Stimulated activated CD4-positive, alpha-beta T cell treated with anti-CD3 and anti-CD28 coated beads, Interleukin-12 subunit alpha, Interleukin-12 subunit beta, amount 100 ng/mL, for 4 hours (primary cell): ENCODE data around the gene PHOX2B.
"Not testable (repeated sequence)": the region's sequence is repeated elsewhere in the genome, so short reads cannot be mapped to it uniquely, and the experiment has no call there.

Experiments
- DNase-seq: peaks from one replicate; pipeline ENCODE4 v3.0.0-alpha.2; 2020

Gene PHOX2B

DNA sequence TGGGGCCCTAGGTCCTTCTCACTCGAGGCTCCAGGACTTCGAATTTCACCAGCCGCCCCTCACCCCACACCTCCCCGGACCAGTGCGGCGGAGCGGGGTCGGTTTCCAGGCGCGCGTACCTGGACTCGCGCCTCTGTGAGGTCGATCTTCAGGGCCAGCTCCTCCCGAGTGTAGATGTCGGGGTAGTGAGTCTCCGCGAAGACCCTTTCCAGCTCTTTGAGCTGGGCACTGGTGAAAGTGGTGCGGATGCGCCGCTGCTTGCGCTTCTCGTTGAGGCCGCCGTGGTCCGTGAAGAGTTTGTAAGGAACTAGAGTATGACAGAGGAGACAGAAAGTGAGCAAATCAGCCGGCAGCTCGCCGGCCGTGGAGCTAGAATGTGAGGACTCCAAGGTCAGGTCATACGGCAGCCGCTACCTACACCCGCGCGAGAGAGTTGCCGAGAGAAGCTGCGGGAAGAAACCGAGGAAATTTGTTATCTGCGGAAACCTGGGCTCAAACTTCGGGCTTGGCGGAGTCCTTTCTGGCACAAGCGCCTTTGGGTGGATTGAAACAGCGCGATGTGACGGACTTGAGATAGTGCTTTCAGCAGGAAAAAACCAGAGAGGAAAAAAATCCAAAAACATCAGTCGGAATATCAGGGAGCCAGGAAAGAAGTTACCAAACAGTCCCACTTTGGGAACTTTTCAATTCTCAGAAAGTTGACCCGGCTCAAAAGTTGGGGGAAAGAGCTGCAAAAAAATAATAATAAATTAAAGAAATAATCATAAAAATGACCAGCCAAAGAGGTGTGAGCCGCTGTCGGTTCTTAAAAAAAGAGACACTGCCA is 1.1 kb downstream of the PHOX2B start:
- no peak for DNase-seq

DNA sequence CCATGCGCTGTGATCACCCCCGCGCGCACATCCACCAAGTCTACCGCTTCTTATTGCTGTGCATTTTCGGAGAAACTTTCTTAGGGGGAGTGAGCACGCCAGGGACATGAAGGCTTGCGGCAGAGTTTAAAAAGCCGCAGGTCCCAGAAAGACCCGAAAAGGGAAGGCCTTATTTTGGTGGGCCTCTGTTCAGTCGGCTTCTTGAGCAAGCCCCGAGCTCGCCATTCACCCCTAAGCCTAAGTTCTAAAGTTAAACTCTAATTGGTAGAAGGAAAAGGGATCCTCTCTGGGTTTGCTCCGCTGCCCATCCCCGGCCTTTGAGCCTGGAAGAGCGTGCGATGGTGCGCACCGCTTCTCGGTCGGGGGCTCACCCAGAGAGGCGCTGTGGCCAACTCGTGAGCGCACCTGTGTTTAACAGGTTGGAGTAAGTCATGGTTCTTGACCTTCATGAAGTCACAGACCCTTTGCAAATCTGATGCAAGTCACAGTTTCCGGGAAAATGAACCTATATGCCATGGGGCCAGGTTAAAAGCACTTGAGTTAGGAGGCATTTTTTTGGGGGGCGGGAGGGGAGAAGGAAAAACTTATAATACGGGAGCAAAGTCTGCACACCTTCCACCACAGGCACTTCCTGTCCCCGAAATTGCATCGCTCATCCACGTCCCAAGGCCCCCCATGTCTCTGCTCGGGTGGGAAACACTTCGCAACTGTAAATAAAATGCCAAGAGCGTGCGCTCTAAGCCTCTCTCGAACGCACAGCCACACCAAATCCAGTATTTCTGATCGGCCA is 1.9 kb downstream of the PHOX2B start:
- DNase-seq: no peak

DNA sequence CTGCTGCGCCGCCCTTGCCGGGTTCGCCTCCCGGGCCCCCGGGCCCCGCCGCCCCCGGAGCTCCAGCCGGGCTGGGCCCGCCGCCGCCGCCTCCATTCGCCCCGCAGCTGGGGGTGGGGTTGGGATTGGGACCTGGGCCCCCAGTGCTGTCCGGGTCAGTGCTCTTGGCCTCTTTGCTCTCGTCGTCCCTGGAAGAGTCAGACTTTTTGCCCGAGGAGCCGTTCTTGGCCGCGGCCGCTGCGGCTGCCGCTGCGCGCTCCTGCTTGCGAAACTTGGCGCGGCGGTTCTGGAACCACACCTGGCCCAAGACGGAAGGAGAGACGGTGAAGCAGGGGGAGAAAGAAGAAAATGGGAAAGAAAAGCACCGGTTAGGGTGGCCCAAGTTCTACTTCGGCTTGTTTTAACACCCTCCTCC is 2.5 kb downstream of the PHOX2B start:
- DNase-seq: no peak

DNA sequence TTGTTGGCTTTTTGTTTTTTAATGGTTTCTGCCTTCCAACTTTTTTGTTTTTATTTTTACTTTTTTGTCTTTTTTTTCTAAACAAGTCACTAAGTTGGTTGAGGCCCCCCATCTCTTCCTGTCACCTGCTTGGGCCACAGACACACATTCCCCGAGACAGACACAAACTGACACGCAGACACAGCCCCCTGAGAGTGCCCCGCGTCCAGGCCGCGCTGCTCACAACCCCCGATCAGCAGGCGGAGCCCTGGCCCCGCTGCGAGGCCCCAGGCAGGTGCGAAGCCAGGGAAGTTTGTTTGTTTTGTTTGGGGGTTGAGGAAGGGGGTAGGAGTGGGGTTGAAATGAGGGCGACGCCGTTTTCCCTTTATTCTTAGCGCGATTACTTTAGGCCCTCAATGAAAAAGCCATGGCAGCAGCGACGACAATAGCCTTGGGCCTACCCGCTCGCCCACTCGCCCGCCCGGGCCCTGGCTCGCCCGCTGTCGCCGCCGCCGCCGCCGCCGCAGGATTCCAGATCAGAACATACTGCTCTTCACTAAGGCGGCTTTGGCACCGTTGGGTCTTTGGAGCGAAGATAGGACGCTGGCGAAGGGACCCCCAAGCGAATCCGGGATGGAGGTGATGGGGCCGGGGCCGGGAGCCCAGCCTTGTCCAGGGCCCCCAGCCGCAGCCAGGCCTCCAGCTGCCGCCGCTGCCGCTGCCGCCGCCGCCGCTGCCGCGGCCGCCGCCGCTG is 3.1 kb downstream of the PHOX2B start:
- no peak for DNase-seq

DNA sequence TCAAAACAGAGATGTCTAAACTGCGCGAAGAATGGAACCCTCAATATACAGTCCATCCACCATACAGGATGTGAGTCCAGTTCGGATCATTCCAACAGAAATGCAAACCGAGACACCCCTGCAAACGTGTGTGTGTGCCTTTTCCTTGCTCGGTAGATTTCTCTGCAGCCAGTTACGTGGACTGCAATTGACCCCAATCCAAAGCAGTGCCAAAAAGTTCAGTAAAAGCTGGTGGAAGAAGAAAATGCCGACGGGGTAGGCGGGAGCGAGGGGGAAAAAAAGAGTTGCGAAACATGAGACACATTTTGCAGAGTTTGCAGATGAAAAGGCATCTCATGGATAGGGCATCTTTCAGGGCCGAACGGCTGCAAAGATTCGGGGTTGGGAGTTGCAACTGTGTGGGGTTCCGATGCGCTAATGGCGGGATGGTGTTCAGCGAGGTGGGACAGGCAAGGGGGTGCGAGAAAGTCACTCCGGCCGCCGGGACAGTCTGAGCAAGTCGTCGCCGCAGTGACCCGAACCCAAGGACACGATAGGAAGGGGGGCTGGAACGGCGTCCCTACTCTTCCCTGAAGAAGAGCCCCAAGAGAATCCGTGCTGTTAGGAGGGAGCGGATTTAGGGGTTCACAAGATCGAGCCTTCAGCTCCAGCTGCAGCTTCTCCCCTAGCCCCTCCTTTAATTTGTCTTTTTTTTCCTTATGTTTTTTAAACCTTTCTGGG is 3.8 kb downstream of the PHOX2B start:
- DNase-seq: no peak

DNA sequence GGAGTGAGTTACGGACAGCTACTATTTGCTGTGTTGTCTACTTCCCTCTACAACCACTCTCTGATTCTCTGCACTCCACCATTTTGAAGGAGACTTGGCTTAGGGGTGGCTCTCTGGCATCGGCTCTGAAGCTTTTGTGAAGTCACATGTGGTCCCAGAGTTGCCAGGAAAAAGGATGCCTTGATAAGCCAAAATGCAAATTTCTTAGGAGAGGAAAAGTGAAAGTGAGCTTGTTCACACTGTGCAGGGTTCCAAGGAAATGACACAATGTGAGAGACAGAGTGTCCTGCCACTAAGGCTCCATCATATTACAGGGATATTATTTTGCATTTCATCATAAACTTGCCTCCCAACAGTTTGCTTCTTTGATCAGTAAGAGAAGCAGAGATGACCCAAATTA is 7.2 kb downstream of the PHOX2B start:
- DNase-seq: no peak

DNA sequence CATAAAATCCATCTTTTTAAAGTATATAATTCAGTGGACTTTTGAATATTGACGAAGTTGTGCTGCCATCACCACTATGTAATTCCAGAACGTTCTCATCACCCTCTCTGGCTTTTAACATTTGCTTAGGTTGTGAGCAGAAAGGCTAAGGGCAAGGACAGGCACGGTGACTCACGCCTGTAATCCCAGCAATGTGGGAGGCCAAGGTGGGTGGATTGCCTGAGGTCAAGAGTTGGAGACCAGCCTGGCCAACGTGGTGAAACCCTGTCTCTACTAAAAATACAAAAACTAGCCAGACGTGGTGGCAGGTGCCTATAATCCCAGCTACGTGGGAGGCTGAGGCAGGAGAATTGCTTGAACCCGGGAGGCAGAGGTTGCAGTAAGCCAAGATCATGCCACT is 11.0 kb downstream of the PHOX2B start:
- DNase-seq: not testable (repeated sequence)

DNA sequence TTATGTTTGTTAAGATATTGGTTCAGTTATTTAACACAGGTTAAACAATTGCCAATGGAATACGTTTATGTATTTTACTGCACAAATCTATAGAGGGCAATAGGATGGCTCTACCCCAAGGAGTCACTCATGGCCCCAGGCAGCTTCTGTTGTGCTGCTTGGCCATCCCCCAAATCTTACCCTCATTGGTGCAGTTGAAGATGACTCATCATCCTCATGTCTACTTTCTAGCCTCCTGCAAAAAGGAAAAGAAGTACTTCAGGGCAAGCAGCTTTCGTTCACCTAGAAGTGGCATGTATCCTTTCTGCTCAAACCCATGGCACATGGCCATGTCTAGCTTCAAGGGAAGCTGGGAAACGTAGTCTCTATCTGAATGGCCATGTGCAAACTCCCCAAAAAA is 14.2 kb downstream of the PHOX2B start:
- DNase-seq: no peak

DNA sequence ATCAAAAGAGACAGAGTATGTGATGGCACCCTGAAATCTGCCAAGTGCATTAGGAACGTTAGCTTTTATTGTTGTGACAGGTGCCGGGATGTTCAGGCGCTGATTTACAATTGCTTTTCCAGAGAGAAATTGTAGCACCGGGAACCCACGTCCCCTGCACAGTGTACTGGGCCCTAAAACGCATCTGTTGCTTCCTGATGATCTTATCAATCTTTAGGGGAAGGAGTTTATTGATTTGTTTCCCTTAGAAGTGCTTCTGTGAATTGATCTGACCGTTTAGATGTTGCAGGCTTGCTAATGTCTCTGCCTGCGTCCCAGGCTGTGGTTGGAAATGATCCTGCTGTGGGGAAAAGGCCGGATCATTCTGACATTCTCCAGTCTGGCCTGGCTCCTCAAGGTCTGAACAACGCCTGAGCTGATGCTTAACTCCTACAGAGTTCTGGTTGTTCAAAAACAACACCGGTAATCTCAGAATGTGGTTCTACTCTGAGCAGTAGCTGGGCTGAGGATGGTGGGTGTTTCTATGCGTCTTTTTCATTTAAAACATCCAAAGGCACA is 16.9 kb downstream of the PHOX2B start:
- no peak for DNase-seq

DNA sequence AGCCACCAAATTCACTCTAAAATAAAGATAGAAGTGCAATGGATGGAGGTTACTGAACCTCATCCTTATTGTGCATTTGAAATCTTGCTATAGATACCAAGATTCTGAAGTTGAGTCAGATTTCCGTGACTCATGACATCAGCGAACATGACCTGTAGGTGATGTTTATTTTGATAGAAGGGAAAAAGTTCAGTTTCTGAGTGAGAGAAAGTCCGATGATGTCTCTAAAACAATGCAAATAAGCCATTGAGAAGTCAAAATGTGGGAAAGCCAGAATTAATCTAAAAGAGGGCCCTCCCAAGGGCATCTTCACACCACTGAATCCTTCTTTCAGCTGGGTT is 20.0 kb downstream of the PHOX2B start:
- no peak for DNase-seq

DNA sequence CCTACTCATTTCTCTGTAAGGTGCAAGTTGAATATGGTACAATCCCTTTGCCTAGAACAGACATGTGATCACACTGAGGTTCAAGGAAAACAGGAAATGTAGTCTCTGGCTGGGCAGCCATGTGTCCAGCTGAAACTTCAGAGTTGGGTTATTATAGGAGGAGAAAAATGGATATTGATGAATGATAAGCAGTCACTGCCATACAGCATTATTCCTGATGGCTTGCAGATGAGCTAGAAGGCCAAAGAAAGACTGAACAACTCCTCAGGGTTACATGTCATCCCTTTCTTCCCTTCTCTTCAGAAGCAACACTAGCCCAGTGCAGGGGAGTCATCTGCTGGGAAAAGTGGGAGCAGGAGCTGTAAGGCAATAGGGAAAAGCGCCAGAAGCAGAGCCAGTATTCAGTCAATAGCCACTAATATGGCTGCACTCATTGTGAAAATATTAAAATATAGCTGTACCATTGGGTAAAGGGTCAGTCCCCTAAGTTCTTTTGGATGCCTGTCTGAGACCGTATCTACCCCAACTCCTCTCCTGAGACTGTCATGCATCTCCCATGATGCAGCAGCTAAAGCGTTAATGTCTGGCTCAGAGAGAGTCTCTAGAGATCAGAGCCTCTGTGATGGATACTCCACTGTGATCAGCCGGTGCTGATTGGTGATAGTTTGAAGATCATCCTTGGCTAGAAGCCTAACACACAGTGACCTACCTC is 20.5 kb downstream of the PHOX2B start:
- DNase-seq: no peak

DNA sequence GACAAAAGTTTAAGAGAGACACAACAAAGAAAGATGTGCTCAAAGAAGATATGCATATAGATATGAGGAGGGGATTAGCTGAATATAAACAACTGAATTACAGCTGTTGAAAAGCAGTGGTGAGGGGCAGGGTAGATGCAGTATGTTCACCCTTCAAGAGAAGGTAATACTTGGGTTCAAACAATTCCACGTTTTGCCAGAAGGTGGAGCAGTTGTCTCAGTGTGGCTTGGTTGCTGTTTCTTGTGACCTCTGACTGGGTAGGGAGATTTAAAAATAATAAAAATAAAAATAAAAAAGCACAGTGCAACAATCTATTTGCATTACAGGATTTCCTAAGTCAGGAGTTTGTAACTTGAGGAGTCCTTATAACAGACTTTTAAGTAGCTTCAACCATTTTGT is 23.3 kb downstream of the PHOX2B start:
- DNase-seq: no peak

DNA sequence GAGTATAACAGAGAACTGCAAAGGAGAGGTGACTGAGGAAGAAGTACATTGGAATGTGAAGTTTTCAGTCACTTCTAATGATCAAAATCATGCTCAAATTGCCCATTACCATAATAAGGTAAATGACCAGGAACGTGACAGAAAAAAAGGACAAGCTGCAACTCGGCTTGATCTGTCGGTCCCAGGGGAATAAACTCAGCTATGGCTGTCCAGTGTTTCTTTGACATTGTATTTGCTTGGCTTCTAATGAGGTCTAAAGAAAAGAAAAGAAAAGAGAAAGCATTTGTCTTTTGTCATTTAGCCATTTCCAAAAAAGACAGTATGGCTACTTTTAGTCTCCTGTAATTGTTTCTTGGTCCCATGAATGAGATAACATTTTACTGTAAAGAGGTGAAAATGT is 25.2 kb downstream of the PHOX2B start:
- DNase-seq: no peak

DNA sequence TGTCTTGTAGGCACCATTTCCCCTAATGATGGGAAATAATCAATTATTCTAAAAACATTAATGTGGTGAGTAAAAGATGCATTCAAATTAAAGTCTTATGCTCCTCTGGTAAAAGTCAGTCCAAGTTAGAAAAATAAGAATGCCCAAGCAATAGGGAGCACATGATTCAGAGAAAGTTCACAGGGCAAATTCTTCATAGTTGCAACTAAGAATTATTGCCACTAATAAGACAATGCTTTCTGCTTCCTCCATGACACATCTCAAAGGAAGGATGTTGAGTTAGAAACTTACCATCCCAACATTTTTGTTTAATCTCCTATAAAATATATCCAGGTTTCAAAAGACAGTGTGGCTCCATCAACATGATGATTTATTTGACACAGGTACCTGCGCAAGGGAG is 26.3 kb downstream of the PHOX2B start:
- DNase-seq: no peak

DNA sequence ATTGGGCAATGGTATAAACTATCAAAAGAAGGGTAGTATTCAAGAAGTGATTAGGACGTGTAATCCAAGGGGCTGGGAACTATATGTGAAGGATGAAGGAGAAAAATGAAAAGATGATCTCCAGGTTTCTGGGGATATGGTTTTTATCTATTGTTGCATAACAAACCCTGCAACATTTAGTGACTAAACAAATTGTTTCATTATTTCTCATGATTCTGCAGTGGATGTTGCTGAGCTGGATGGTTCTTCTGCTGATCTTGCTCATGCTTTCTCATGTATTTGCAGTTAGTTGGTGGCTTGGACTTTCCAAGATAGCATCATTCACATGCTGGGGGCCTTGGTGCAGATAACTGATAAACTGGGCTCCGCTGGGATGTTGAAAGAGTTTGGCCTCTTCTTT is 29.1 kb downstream of the PHOX2B start:
- DNase-seq: no peak

DNA sequence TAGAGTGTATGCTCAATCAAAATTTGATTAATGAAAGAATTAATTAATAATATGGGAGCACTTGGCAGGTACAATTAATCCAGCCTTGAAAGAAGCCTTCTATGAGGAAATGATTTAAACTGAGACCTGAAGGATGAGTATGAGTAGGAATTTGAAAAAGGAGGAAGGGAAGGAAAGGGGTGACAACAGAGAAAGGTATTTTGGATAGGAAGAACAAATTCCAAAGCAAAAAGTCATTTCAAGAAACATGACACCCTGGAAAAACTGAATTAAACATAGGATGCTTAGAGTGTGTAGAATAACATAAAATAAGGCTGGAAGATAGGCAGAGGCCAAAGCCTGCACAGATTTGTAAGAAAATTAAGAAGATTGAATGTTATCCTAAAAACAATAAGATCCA is 29.6 kb downstream of the PHOX2B start:
- DNase-seq: no peak

DNA sequence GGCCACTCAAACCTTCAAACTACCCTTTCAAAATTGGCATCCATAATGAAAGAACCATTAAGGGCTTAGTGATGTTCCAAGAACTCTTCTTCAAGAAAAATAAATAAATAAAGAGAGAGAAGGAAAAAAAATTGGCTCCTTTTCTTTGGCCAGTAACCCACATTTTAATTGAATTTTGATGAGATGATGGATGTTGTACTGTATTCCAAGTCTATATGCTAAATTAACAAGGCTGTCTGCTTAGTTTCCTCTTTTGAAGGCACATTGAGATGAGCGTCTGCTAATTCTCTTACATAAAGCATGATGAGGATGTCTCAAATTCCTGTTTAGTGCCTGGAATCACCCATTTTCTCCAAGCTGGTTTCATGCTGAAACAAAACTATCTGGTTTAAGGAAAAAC is 33.4 kb downstream of the PHOX2B start:
- no peak for DNase-seq

DNA sequence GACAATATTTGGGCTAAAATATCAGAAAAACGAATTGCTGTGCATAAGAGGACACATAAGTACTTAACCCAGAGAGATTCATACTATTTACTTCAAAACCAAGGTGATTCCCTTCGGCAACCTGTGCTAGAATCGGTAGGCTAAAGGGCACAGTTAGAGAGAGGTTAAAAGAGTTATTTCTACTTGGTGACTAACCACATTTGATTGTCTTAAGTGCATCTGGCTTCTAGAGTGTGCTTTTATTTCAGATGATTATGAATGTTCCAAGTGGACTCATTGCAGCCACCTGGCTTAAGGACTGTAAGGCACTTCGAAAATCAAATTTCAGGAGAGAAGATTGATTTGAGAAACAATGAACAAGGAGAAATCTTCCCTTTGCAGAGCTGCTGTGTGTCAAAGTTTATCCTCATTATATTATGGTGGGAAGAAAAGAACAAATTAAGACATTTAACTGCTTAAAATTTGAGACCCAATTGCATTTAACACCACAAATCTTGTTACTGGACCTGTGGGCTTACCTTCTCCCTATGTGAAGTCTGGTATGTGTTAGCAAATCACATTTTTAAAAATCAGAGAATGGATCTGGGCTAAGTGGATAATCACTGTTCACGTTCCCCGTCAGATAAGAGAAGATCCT is 34.0 kb downstream of the PHOX2B start:
- no peak for DNase-seq

DNA sequence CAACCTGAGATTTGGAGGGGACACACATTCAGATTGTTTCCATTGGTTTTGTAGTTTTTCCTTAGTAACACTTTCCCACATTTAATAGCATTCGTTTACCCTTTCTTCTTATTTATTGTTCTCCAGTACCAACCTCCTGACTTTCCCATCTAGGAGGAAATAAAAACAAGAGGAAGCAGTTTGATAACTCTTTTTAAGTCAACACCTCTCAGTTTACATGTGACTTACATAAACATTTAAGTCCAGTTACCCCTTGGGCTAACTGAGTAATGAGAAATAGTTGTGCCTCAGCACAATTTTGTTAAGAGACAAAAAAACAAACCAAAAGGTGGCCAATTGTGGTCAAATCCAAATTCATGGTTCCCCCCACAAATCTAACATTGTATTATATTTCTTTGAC is 34.8 kb downstream of the PHOX2B start:
- no peak for DNase-seq

DNA sequence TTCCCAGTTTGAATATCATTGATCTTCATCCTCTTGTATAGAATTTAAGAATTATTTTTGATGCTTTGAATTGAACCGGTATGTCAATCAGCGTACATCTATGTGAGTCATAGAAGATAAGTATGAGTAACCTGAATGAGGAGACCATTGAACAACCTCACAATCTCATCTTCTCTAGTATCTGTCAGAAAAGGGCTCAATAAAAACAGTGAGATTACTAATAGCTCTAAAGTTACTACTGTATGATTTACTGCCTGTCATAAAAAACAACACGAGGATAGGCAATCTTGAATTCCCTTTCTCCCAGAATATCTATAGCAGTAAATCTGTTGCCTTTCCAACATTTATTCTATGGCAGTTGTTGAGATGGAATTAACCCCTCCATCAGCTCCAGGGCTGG is 36.1 kb downstream of the PHOX2B start:
- no peak for DNase-seq

DNA sequence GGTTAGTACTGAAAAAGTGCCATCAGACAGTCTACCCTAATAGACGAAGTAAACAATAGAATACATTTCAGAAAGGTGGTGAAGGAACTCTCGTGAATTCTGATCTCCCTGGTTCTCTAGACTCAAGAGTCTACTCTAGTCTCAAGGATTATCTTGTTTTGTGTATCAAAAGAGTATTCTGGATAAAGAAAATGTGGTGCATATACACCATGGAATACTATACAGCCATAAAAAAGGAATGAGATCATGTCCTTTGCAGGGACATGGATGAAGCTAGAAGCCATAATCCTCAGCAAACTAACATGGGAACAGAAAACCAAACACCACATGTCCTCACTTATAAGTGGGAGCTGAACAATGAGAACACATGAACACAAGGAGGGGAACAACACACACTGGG is 36.9 kb downstream of the PHOX2B start:
- not testable (repeated sequence) for DNase-seq
